8988T (cell line): ENCODE data around the gene NUAK2.
"Not testable (repeated sequence)": the region's sequence is repeated elsewhere in the genome, so short reads cannot be mapped to it uniquely, and the experiment has no call there.

Experiments
- DNase-seq: peaks from one replicate; pipeline ENCODE4 v3.0.0; 2011

NUAK2 gene

DNA sequence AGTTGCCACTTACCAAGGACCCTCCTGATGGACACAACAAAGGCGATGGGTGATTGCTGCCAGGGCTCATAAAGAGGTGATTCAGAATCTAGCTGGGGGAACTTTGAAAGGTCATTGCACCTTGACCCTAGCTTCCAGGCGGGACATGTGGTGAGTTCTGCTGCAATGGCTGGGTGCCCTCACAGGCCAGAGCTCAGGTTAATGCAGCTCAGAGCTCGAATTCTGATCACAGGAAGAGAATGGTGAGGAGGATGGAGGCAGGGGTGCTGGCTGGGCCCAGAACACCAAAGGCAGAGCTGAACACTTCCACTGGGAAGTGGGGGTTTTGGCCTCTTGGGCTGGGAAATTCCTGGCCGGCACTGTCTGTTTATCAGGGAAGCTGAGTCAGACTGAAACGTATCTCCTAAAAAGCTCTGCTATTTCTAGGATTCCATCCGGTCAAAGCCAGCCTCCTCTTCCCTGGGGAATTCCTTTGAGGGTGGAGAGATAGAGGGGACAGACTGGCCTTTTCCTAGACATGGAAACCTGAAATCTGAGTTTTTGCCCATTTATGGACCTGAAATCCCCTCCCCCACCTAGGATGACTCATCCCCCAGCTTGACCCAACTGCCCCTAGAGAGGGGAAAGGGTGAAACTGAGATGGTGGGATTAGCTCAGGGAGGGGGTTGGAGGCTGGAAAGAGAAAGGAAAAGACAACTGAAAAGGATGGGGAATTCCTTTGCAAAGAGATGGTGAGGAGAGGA, 27.2 kb downstream of the NUAK2 start:
- peak; percentile 55 for DNase-seq

DNA sequence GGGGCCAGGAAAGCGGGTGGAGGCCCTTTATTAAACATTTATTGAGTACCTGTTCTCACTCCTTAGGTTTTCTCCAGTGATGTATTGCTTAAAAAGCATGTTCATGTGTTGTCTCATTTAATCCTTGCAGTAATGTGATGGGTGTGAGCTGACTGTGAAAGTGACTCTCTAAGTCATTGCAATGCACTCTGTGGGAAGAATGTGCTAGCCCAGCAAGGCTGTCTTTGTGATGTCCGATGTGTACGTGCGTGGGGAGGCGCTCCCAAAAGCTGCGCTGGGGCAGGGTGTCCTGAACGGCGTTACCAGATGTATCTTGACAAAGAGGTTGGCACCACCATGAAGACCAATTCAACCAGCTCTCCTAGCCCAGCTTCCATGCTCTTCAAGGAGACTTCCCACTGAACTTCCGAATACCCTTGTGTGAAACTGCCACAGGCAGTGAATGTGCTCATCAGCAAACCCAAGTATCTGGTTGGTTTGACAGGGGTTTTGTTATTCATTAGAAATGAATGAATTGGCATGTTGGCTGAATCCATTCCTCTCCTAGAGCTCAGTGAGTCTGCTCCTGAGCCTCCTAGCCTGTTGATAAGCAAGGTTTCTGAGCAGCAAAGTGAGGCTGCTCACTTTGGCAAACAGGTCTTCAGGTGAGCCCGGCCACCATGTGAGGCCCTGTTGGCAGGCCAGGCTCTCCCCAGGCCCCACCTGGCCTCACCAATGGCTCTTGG, 28.0 kb downstream of the NUAK2 start:
- no peak for DNase-seq

DNA sequence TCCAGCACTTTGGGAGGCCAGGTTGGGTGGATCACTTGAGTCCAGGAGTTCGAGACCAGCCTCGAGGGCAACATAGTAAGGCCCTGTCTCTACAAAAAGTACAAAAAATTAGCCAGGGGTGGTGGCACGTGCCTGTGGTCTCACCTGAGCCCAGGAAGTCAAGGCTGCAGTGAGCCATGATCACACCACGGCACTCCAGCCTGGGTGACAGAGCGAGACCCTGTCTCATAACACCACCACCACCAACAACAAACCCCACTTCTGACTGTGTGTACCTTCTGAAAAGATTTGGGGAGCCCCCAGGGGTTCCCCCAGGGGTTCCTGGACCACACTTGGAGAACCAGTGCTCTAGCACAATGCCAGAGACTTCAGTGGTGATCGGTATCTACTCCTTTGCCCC, 29.9 kb downstream of the NUAK2 start:
- no peak for DNase-seq

DNA sequence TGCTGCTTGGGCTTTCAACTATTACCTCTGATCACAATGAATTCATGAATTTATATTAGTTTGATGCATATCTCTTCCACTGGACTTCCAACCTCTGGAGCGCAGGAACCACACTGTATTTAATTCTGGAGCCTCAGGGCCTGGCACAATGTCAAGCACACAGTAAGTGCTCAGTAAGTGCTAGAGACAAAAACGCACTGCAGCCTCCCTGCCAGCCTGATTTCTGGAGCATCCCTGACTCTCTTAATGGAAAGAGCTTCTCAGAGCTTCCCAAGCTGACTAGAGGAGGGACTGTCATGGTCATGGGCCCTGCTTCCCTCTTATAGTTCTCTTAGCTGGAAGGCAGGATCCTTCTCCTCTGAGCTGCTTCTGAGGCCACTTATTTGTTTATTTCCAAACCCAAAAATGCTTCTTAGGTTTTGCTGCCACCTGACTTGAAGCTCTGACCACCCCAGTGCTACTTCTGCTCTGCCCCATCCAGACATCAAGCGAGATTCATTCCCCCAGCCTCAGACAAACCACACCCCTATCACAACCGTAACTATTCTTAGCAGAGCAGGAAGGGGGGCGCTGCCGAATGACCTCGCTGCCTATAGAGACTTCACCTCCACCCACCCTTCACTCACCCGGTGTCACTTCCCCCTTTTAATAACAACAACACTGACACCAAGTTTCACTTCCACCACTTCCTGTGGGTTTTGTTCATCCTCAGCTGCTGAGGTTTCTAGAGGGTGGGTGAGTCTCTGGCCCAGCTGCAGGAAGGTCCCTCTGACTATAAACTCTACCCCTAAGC, 33.6 kb downstream of the NUAK2 start:
- no peak for DNase-seq

DNA sequence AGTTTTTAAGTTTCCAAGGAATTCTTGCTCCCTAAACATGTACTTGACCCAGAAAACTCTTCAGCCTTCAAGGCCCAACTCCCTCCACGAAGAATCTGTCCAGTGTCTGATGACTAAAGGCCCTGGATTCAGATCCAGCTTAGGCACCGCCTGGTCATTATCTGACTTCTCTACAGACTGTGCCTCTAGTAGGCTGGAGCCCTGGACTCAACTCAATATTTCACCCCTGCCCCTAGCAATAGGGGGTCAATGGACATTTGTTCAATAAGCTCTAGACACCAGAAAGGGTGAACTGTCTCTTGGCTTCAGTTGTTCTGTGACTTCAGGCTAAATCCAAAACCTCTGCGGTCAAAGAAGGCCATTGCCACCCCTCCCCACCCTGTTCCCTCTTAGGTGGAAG, 34.5 kb downstream of the NUAK2 start:
- DNase-seq = no peak

DNA sequence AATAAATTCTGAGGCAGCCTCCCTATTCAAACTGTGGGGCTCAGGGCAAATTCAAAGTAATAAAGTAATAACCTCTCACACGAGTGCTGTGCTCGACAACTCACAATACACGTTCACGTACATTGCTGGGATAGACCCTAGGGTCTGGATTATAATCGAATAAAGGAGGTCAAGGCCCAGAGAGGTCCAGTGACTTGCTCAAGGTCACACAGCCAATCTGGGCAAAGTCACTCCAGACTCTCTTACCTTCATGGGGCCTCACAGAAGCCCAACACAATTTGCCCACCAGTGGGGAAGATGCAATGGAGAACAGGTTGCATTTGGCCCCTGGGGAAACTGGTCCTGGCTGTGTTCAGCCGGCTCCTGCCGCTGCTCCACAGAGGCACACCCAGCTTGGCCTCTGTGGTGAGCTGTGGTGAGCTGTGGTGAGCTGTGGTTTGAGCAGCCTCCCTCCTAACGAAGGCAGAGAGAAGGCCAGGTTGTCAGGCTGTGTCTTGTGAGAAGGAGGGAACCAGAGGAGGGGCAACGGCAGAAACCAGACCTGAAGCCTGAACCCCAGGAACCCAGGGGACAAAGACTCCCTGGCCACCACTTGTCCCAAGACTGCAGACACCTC, 35.1 kb downstream of the NUAK2 start:
- no peak for DNase-seq

DNA sequence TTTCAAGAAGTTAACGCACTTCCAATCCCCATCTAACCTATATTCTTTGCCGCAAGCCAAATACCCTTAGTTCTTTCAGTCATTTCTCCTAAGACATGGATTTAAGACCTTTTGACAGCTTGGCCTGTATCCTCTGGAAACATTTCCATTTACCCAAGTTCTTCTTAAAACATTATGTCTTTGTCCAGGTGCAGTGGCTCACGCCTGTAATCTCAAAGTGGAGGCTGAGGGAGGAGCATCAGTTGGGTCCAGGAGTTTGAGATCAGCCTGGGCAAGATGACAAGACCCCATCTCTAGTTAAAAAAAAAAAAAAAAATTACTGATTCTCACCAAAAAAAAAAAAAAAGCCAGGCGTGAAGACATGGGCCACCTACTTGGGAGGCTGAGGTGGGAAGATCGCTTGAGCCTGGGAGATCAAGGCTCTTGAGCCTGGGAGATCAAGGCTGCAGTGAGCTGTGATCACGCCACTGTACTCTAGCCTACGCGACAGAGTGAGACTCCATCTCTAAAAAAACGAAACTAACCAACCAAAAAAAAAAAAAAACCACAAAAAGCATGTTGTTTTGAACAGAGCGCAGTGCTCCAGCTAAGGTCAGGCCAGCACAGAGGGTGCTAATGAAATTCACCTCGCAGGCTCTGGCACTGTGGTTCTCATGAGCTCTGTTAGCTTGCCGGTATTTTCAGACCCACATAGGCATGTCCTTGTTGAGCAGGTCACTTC, 36.0 kb downstream of the NUAK2 start:
- no peak for DNase-seq

DNA sequence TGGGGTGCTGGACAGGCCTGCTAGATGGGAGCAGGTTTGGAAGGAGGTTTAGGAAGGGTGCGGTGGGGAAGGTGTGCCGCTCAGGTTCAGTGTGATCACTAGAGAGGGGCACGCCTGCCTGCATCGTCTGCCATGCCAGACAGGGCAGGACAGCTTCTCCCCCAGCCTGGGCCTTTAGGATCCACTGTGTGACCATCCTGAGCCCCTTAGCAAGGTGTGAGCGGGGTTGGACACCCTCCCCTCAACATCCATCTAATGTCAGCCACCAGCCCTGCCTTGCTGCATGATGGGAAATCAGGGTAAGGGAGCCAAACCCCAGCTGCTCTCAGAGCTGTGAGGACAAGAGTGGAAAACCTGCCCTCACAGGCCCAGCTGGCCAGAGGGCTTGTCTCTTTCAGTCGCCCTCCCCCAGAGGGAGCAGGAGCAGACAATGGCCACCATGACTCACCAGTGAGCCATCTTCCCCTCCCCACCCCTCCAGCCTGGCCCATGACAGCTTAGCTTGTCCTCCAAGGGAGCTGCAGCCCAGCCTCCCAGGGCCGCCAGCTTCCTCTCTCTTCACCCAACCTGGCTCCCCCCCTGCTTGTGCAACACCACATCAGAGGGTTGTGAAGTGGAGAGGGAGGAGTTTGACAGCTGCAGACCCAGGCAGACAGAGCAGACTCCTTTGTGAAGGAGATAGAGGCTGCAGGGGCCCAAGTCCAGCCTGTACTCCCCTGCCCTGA, 37.0 kb downstream of the NUAK2 start:
- peak; percentile 91 for DNase-seq

DNA sequence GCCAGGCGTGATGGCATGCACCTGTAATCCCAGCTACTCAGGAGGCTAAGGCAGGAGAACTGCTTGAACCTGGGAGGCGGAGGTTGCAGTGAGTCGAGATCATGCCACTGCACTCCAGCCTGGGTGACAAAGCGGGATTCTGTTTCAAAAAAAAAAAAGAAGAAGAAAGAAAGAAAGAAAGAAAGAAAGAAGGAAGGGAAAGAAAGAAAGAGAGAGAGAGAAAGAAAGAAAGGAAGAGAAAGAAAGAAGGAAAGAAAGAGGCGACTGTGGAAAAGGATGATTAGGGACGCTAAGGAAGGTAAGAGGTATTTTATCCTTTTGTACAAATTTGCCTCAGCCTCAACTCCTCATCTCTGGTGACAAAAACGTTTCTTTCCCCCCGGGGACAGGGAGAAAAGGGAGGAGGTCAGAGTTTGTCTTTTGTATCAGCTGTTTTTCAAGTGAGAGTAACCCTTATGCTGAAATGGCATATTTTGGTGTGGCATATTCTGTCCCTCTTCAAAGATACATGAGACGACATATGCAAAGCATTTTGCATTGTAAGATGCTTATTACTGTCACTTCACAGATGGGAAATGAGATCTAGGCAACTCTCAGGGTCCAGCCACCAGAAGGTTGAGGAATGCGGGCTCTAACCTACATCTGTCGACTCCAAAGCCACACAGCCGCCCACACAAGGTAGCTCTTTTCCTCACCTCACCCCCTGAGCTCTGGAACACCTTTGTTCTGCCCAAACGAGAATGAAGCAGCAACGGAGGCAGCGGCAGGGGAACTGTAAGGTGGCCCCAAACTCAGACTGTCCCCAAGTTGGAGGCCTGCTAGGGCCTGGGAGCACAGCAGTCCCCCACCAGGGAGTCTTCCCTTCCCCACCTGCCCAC, 38.0 kb downstream of the NUAK2 start:
- no peak for DNase-seq

DNA sequence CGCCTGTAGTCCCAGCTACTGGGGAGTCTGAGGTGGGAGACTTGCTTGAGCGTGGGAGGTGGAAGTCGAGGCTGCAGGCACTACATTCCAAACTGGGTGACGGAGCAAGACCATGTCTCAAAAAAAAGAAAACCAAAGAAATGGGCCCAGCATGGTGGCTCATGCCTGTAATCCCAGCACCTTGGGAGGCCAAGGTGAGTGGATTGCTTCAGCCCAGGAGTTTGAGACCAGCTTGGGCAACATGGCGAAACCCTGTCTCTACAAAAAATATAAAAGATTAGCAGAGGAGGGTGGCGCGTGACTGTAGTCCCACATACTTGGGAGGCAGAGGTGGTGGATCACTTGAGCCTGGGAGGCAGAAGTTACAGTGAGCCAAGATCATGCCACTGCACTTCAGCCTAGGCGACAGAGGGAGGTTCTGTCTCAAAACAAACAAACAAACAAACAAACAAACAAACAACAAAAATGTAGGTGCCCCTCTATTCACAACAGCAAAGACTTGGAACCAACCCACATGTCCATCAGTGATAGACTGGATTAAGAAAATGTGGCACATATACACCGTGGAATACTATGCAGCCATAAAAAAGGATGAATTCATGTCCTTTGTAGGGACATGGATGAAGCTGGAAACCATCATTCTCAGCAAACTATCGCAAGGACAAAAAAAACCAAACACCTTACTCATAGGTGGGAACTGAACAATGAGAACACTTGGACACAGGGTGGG, 40.7 kb downstream of the NUAK2 start:
- DNase-seq = not testable (repeated sequence)

DNA sequence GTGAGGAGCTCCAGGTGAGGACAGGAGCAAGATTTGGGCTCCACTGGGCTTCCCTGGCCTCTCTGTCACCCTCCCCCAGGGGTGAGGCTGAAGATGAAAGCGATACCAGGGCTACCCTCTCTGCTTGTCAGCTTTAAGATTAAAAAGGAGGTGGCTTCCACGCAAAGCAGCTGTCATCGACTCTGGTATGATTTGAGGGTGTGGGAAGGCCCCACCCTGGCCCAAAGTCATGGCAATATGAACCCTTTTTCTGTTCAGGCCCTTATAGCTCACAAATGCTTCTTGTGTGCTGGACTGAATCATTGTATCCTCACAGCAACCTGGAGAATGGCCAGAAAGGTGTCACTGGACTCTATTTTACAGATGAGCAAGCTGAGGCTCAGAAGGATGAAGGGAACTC, 41.6 kb downstream of the NUAK2 start:
- DNase-seq = no peak

DNA sequence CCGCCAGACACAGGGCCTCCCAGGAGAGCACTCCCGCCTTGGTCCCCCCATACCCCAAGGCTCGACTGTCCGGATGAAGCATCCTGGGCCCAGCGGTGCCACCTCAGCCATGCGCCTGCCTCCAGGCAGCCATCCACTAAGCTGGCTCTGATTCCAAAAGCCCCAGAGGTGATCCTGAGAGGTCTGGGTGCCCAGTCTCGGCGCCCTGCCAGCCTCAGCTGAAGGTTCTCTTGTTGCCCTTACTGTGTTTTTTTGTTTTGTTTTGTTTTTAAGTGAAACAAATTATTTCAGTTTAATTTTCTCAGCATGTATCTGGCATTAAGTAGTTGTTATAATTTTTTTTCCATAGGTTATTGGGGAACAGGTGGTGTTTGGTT, 44.9 kb downstream of the NUAK2 start:
- DNase-seq = no peak

DNA sequence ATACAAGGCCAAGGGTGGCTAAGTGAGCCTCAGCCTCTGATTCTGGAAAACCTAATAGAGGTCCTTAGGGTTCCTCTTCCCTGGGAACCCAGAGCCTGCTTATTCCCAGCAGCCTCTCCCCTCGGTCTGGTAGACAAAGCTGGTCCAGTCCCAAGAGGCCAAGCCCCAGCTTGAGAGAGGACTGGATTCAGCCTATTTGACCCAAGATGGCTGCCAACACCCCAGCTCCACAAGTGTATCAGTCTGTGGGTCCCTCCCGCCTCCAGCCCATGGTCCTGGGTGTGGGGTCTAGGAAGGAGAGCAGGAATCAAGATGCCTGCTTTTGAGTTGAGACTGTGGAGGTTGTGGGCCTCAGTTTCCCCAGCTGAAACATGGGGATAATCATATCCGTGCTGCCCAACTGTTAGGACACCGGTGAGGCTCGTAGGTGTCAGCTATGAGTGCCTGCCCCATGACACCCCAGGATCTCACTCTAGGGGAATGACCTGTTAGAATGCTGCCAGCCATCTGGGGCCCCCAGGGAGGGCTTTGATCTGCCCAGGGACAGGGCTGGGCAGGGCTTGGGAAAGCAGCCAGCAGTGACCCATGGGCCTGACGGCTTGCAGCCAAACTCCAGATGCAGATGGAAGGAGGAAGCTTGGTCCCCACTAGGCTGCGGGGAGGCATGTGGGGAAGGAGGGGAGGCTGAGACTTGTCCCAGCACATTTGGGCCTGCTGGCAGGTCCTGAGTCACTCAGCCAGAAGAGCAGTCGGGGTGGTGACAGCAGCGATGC, 45.4 kb downstream of the NUAK2 start:
- no peak for DNase-seq

DNA sequence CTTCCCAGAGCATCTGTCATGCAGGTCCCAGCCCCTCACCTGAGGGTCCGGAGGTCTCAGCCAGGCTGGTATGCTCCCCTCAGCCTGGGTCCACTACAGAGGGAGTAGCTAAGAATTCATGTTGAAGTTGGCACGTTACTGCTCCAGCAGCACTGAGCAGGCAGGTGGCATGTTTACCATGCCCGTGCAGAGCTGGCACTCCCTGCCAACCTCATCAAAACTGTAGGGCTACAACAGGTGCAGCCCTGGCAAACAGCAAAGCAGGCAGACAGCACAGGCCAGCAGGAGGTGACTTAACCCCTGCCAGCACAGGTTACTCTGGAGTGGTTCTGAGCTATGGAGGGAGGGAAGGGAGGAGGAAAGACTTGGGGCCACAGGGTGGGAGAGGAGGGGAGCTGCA, 46.4 kb downstream of the NUAK2 start:
- DNase-seq = no peak

DNA sequence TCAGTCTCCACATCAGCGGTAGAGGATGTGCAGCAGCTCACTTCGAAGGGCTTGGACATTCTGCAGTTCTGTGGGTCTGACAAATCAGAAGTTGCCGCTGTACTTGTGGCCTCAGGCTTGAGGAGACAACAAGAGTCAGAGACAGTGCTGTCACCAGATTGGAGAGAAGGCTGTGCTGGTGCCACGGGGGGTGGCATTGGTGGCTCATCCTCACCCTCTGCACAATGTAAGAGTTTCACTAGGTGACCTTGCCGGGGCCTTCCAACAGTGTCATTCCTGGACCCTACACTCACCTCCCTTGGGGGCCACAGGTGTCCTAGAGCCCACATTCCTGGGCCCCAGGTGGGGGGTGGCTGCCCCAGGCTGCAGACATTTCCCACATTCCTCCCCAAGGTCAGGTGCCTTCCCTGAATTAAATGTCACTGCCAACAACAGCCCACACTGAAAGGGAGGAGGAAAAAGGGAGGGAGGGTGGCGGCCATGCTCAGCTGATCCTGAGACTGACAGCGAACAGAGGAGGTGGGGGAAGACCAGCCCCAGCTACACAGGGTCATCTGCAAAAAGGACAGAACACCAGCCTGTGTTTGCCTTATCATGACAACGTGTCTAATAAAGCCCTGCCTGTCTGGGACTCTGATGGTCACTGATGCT, 47.4 kb downstream of the NUAK2 start:
- DNase-seq = no peak

DNA sequence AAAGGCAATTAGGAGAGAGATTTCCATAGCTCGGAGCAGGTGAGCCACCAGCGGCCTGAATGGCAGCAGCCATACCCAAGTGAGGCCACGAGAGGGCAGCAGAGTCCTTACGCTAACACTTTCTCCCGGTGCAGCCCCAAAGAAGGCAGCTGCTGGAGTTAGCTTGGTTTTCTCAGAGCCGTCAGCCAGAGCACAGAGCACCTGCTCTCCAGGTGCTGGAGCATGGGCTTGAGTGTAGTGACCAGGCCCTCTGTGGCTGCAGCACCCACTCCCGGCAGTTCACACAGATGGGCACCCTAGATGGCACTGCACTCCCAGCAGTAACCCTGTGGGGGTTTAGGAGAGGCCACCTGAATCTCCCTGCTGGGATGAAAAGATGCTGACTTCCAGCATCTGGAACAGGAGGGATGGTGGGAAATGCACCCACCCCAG, 48.0 kb downstream of the NUAK2 start:
- DNase-seq = peak; percentile 89

DNA sequence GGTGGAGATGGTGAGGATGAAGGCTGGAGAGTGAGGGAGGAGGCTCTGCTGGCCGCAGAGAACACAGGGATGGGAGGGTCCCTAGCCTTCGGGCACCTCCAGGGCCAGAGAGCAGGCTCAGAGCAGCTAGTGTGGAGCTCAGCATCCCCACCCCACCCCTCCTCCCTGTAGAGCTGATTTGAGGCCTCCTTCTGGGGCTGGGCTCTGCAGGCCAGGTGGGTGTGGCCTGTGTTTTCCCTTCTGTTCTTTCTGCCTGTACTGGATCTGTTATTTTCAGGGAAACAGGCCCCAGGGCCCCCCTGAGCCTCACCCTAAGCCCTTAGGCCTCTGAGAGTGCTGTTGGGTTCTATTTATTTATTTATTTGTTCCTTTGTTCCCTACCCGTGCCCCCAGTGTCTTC, 49.0 kb downstream of the NUAK2 start:
- no peak for DNase-seq

DNA sequence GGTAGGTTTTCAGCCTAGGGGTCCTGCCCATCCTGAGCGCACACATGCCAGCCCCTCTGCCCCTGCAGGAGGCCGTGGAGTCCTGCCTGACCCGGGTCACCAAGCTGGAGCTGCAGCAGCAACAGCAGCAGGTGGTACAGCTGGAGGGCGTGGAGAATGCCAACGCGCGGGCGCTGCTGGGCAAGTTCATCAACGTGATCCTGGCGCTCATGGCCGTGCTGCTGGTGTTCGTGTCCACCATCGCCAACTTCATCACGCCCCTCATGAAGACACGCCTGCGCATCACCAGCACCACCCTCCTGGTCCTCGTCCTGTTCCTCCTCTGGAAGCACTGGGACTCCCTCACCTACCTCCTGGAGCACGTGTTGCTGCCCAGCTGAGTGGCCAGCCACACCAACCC, 49.8 kb downstream of the NUAK2 start:
- DNase-seq = no peak

DNA sequence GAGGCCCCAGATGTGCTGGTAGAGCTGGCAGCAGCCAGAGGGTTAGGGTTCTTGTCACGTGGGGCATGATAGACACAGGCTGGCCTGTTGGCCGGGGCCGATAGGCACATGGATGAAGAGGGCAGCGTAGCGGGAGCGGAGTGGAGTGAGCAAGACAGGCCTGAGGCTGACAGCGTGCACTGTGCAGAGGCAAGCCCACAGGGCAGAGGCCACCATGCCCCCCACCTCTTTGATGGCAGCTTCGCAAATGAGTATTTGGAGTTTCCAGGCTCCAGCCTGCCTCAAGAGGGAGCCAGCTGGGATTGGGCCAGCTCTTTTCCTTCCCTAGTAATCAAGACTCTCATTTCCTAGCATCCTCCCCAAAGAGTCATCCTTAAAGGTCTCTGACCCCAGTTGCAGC, 50.3 kb downstream of the NUAK2 start:
- no peak for DNase-seq
